HepG2 (cell line): ENCODE data around the gene DTNB. TPM values are rescaled to one million over a fixed set of nuclear protein-coding genes. Genes with fewer than 3 reads are reported as not detected.

Source experiments
- AGO2 ChIP-seq: fragments of 200-400 bp; formaldehyde crosslinking; optimal IDR thresholded peaks from 2 replicates; pipeline ENCODE3; 2017; ENCODE audit warnings: mild to moderate bottlenecking, low read depth, low read length, moderate library complexity
- BRCA1 ChIP-seq: sonication (generic); formaldehyde crosslinking; IDR thresholded peaks from 2 replicates; pipeline ENCODE4 v1.4.0; 2020; ENCODE audit warnings: missing genetic modification reagents
- GZF1 ChIP-seq: sonication (generic); formaldehyde crosslinking; IDR thresholded peaks from 2 replicates; pipeline ENCODE4 v1.5.1; 2020; ENCODE audit warnings: mild to moderate bottlenecking, missing genetic modification reagents
- KDM4B ChIP-seq: sonication (generic); formaldehyde crosslinking; IDR thresholded peaks from 2 replicates; pipeline ENCODE4 v1.4.0; 2020; ENCODE audit warnings: missing genetic modification reagents
- MAFK ChIP-seq, 2 experiments: IDR thresholded peaks in 1 of 2; conservative IDR thresholded peaks in 1 of 2; 2 replicates each; pipeline ENCODE4 v1.6.1; 2011; ENCODE audit warnings: improper control_type of control experiment in 2 of 2, low read length in 2 of 2
- MATR3 ChIP-seq: sonication (generic); formaldehyde crosslinking; IDR thresholded peaks from 2 replicates; pipeline ENCODE4 v1.4.0; 2020; ENCODE audit warnings: missing genetic modification reagents
- POLR2G ChIP-seq: fragments of 200-400 bp; formaldehyde crosslinking; IDR thresholded peaks from 2 replicates; pipeline ENCODE4 v1.6.1; 2018; ENCODE audit warnings: mild to moderate bottlenecking, low read depth, low read length, moderate library complexity
- RBM22 ChIP-seq: fragments of 200-400 bp; formaldehyde crosslinking; optimal IDR thresholded peaks from 2 replicates; pipeline ENCODE3; 2017; ENCODE audit warnings: mild to moderate bottlenecking, low read length, moderate library complexity
- TCF12 ChIP-seq, 2 experiments: fragments of 450-650 bp in 1 of 2; sonication (generic) in 1 of 2; formaldehyde crosslinking in 1 of 2; IDR thresholded peaks; 2 replicates each; pipeline versions ENCODE4 v1.6.1 to v1.8.0; 2017 to 2022; ENCODE audit warnings: antibody characterized with exemption in 1 of 2, mild to moderate bottlenecking in 1 of 2, missing genetic modification reagents in 1 of 2, moderate library complexity in 1 of 2
- TMF1 ChIP-seq: sonication (generic); formaldehyde crosslinking; IDR thresholded peaks from 2 replicates; pipeline ENCODE4 v1.8.1; 2022; ENCODE audit warnings: low read depth, missing genetic modification reagents
- TOPORS ChIP-seq: sonication (generic); formaldehyde crosslinking; IDR thresholded peaks from 2 replicates; pipeline ENCODE4 v1.8.0; 2023; ENCODE audit warnings: mild to moderate bottlenecking, missing genetic modification reagents
- ZFX ChIP-seq: sonication (generic); formaldehyde crosslinking; IDR thresholded peaks from 2 replicates; pipeline ENCODE4 v1.4.0; 2020; ENCODE audit warnings: mild to moderate bottlenecking, low read depth, missing genetic modification reagents, moderate library complexity
- ZGPAT ChIP-seq: IDR thresholded peaks from 2 replicates; pipeline ENCODE4 v1.6.1; 2016; ENCODE audit warnings: mild to moderate bottlenecking
- ZNF33B ChIP-seq: sonication (generic); formaldehyde crosslinking; IDR thresholded peaks from 2 replicates; pipeline ENCODE4 v1.5.1; 2020; ENCODE audit warnings: mild to moderate bottlenecking, missing genetic modification reagents
- ZNF431 ChIP-seq: sonication (generic); formaldehyde crosslinking; IDR thresholded peaks from 2 replicates; pipeline ENCODE4 v1.9.0; 2022; ENCODE audit warnings: missing genetic modification reagents, low read depth, mild to moderate bottlenecking, borderline replicate concordance
- ZNF770 ChIP-seq: sonication (generic); formaldehyde crosslinking; IDR thresholded peaks from 2 replicates; pipeline ENCODE4 v1.5.0; 2020; ENCODE audit warnings: mild to moderate bottlenecking, missing genetic modification reagents
- polyA plus RNA-seq, 8 experiments: library from polyadenylated mRNA; depleted of rRNA in 3 of 8; stranded (reverse) in 7 of 8; unstranded in 1 of 8; fragments of >200 nt; fragmentation: Illumina TruSeq in 4 of 8; extraction: Trizol in 4 of 8; gene quantifications; 2 replicates each; pipeline versions ENCODE4 v1.2.1 to v1.2.3, GENCODE V29; 2011 to 2016; ENCODE audit warnings: low read depth in 4 of 8, missing spikeins in 1 of 8, mixed read lengths in 1 of 8; ENCODE audit not compliant: insufficient read depth in 1 of 8
- total RNA-seq, 5 experiments: library from RNA; depleted of rRNA; stranded (reverse); fragments of >200 nt; fragmentation: Illumina TruSeq; extraction: Trizol; gene quantifications; 2 replicates each; pipeline ENCODE4 v1.2.3, GENCODE V29; 2016; ENCODE audit warnings: low read depth in 1 of 5
- TF ChIP-seq, protein P1 (sequence below): sonication (generic); formaldehyde crosslinking; IDR thresholded peaks from 2 replicates; pipeline ENCODE4 v1.8.1; 2023; ENCODE audit warnings: mild to moderate bottlenecking, missing genetic modification reagents
- TF ChIP-seq, protein P2 (sequence below): sonication (generic); formaldehyde crosslinking; conservative IDR thresholded peaks from 2 replicates; pipeline ENCODE4 v1.8.1; 2023; ENCODE audit warnings: missing genetic modification reagents

Gene DTNB
- total and polyA plus RNA-seq, 2 of the 13 experiments (the other 11 are each of a cell fraction or from before 2014, with no cell fraction given): 14.4 to 23.9 TPM

DNA sequence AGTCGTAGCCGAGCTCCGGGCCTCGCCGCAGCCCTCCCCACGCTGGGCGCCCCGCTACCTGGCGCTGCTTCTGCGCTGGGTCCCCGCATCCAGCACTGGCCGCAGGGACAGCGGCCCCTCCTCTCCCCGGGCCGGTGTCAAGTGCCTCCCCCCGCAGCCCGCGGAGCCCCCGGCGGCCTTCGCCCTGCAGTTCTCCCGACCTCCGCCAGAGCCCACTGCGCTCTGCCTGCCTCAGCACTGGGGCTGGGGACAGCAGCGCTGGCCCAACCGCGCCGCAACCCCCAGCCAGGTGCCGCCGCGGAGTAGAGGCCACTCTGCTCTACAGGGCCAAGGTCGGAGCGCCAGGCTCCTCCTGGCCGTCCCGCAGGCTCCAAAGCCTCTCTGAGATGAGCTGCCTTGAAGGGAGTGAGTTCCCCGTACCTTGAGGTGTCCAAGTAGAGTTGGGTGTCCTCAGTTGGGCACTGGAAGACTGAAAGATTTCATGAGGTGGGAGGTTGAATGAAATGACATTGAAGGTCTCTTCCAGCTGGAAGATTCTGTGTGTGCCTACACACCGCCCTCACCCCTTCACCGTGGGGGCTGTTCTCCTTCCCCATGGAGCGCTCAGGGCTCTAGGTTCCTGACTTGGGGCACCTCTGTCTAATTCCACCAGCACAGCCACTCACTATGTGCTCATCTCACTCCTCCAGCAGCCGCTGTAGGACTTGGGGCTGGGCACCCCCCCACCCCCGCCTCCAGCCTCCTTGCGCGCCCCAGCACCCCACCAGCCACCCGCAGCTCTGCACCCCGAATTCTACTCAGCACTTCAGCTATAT, 330.8 kb downstream of the DTNB start (continued):
- peak; percentile 93; the same call in 1 of the 2 replicates for TF ChIP-seq KDM4B (CRISPR knock-in tag)
- TF ChIP-seq TOPORS (CRISPR knock-in tag): peak; percentile 81; the same call in 1 of the 2 replicates
- no peak for TF ChIP-seq RBM22
- peak; percentile 50; the same call in 1 of the 2 replicates for TF ChIP-seq POLR2G
- TF ChIP-seq TMF1 (CRISPR knock-in tag): peak; percentile 68; the same call in 1 of the 2 replicates
- TF ChIP-seq GZF1 (CRISPR knock-in tag): peak; percentile 59; the same call in 1 of the 2 replicates
- TF ChIP-seq, protein P1, sequence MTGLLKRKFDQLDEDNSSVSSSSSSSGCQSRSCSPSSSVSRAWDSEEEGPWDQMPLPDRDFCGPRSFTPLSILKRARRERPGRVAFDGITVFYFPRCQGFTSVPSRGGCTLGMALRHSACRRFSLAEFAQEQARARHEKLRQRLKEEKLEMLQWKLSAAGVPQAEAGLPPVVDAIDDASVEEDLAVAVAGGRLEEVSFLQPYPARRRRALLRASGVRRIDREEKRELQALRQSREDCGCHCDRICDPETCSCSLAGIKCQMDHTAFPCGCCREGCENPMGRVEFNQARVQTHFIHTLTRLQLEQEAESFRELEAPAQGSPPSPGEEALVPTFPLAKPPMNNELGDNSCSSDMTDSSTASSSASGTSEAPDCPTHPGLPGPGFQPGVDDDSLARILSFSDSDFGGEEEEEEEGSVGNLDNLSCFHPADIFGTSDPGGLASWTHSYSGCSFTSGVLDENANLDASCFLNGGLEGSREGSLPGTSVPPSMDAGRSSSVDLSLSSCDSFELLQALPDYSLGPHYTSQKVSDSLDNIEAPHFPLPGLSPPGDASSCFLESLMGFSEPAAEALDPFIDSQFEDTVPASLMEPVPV: peak; percentile 85
- no peak for TF ChIP-seq BRCA1 (CRISPR knock-in tag)
- TF ChIP-seq AGO2: peak; percentile 68
- TF ChIP-seq ZFX (CRISPR knock-in tag): peak; percentile 84
- 0 out of 4 replicates have a peak, but pooled peaks of 1 of the 2 experiments have one; percentile 28 for TF ChIP-seq MAFK (conservative IDR thresholded peaks at IDR 0.05 in 1 of 2, IDR thresholded peaks at IDR 0.05 in 1 of 2; ENCODE audit: low read length in 2 of 2)
- peak; percentile 91 for TF ChIP-seq ZNF770 (CRISPR knock-in tag)
- peak; percentile 89 for TF ChIP-seq ZGPAT (CRISPR knock-in tag)
- peak; percentile 90 for TF ChIP-seq ZNF431 (CRISPR knock-in tag)
- no peak for TF ChIP-seq TCF12 (IDR thresholded peaks at IDR 0.05)
- TF ChIP-seq TCF12 (CRISPR knock-in tag; IDR thresholded peaks at IDR 0.05): peak; percentile 85
- no peak for TF ChIP-seq MATR3 (CRISPR knock-in tag)
- TF ChIP-seq, protein P2, sequence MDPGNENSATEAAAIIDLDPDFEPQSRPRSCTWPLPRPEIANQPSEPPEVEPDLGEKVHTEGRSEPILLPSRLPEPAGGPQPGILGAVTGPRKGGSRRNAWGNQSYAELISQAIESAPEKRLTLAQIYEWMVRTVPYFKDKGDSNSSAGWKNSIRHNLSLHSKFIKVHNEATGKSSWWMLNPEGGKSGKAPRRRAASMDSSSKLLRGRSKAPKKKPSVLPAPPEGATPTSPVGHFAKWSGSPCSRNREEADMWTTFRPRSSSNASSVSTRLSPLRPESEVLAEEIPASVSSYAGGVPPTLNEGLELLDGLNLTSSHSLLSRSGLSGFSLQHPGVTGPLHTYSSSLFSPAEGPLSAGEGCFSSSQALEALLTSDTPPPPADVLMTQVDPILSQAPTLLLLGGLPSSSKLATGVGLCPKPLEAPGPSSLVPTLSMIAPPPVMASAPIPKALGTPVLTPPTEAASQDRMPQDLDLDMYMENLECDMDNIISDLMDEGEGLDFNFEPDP (CRISPR knock-in tag): no peak
- TF ChIP-seq ZNF33B (CRISPR knock-in tag): peak; percentile 92; the same call in 1 of the 2 replicates
